Smooth muscle cell (in vitro differentiated cells): Measurements from ENCODE around the gene FIGN. TPM values are rescaled to one million over a fixed set of nuclear protein-coding genes. Genes with fewer than 3 reads are reported as not detected.

ENCODE experiments used
- DNase-seq: peaks from one replicate; lab custom pipeline; 2025; ENCODE audit not compliant: unreplicated experiment; lab: John Stamatoyannopoulos, UW
- H2AFZ ChIP-seq: fragments of 200-600 bp; sonication (generic); 2 replicates; pipeline ENCODE4 v1.6.0; 2016; ENCODE audit warnings: antibody characterized with exemption, low read depth, mild to moderate bottlenecking
- H3F3A ChIP-seq: fragments of 200-600 bp; sonication (generic); 2 replicates; pipeline ENCODE4 v1.6.0; 2017; ENCODE audit warnings: antibody characterized with exemption, low read depth
- H3K27ac ChIP-seq: fragments of 200-600 bp; sonication (generic); 2 replicates; pipeline ENCODE4 v1.5.1; 2016; ENCODE audit warnings: low read depth, mild to moderate bottlenecking
- H3K27me3 ChIP-seq: fragments of 200-600 bp; sonication (generic); 2 replicates; pipeline ENCODE4 v1.6.1; 2016; ENCODE audit warnings: low read depth, mild to moderate bottlenecking
- H3K36me3 ChIP-seq: fragments of 200-600 bp; sonication (generic); 2 replicates; pipeline ENCODE4 v1.5.1; 2016; ENCODE audit warnings: low read depth
- H3K4me1 ChIP-seq: fragments of 200-600 bp; sonication (generic); 2 replicates; pipeline ENCODE4 v1.5.1; 2016; ENCODE audit warnings: low read depth
- H3K4me2 ChIP-seq: fragments of 200-600 bp; sonication (generic); 2 replicates; pipeline ENCODE4 v1.6.0; 2016; ENCODE audit warnings: mild to moderate bottlenecking
- H3K4me3 ChIP-seq: fragments of 200-600 bp; sonication (generic); 2 replicates; pipeline ENCODE4 v1.5.1; 2016; ENCODE audit warnings: mild to moderate bottlenecking
- H3K79me2 ChIP-seq: fragments of 200-600 bp; sonication (generic); 2 replicates; pipeline ENCODE4 v1.6.0; 2016; ENCODE audit warnings: low read depth, mild to moderate bottlenecking
- H3K9ac ChIP-seq: fragments of 200-600 bp; sonication (generic); 2 replicates; pipeline ENCODE4 v1.6.0; 2016; ENCODE audit warnings: low read depth
- H3K9me3 ChIP-seq: fragments of 200-600 bp; sonication (generic); replicated peaks from 2 replicates; pipeline ENCODE4 v1.5.1; 2016; ENCODE audit warnings: low read depth
- H4K20me1 ChIP-seq: fragments of 200-600 bp; sonication (generic); 2 replicates; pipeline ENCODE4 v1.6.0; 2016; ENCODE audit warnings: low read depth
- WGBS: methylation state at CpG from one replicate; pipeline ENCODE4 v1.1.7; 2016; ENCODE audit warnings: low lambda C conversion rate; 5-methylcytosine and 5-hydroxymethylcytosine counted together
- polyA plus RNA-seq: library from polyadenylated mRNA; unstranded; fragments of >200 nt; fragmentation: Nextera tagmentation; extraction: Ambion mirVana; gene quantifications from 2 replicates; pipeline ENCODE4 v1.2.1, GENCODE V29; 2016
- total RNA-seq: library from RNA; depleted of rRNA; stranded (reverse); fragments of >200 nt; gene quantifications from 2 replicates; pipeline ENCODE4 v1.2.3, GENCODE V29; 2014
- TF ChIP-seq, protein P1 (sequence below): fragments of 200-600 bp; sonication (generic); IDR thresholded peaks from 2 replicates; pipeline ENCODE4 v1.5.1; 2017; ENCODE audit warnings: borderline replicate concordance, mild to moderate bottlenecking, antibody characterized with exemption; ENCODE audit not compliant: insufficient read depth, poor library complexity, severe bottlenecking

The FIGN gene
- total and polyA plus RNA-seq, 2 experiments from 2014 or later = 0.71 to 4.8 TPM

DNA sequence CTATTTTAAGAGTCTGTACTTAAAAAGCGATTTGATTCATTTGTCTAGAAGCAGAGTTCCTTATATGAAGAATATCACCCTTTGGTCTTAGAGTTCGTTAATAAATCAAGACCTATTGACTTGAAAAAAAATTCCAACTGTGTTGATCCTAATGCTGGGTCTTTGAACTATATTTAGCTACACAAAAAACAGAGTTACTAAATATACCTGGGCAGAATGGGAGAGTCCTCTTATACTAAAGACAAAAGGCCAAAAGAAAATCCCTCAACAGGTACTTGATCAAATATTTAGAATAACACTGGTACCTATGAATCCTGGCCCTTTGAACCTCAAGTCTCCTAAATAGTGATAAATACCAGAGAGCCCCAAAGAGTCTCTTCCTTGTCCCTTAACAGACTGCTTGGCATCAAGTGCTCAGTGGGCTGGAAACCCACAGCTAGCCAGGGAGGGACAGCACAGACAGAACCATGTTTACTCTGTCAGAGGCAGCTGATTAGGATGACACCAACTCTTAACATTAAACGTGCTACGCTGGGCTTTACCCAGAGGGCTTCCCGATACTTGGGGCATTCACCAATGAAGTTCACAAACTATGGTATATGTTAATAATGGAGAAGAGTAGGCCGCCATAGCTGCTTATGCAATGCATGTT, 95.1 kb downstream of the FIGN start:
- H3K79me2 ChIP-seq = no peaks in the 10 kb centered on the region

DNA sequence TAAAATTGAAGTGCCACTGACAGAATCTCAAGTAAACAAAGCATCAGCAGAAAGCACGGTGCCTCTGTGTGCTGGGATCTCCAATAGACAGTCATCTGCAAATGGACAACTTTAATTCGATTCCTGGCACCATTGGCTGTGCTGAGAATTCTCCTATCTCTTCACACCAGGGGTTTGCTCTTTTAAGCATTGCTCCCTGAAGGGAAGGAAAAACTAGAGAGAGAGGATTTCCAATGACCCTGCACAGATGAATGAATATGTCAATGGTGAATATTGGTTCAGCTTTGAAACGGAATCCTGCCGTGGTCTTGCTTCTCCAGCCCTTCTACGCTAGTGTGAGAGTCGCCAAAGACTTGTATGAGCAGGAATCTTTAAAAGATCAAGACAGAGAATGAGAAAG, 97.9 kb downstream of the FIGN start:
- Histone ChIP-seq H3K9me3 (no peaks in the 10 kb centered on the region), H3K9ac (no peak overlapping the region), H3K4me1 (peaks cover 21% of the 10 kb centered on the region), H3K4me2 (no peak overlapping the region), H3K79me2 (no peaks in the 10 kb centered on the region), H3K36me3 (no peaks in the 10 kb centered on the region), H3K27me3 (no peaks in the 10 kb centered on the region), H3K27ac (no peak overlapping the region), H4K20me1 (no peaks in the 10 kb centered on the region), H2AFZ (no peak overlapping the region), H3F3A (no peaks in the 10 kb centered on the region), H3K4me3 (no peak overlapping the region)
- no peak for DNase-seq
- TF ChIP-seq, protein P1, sequence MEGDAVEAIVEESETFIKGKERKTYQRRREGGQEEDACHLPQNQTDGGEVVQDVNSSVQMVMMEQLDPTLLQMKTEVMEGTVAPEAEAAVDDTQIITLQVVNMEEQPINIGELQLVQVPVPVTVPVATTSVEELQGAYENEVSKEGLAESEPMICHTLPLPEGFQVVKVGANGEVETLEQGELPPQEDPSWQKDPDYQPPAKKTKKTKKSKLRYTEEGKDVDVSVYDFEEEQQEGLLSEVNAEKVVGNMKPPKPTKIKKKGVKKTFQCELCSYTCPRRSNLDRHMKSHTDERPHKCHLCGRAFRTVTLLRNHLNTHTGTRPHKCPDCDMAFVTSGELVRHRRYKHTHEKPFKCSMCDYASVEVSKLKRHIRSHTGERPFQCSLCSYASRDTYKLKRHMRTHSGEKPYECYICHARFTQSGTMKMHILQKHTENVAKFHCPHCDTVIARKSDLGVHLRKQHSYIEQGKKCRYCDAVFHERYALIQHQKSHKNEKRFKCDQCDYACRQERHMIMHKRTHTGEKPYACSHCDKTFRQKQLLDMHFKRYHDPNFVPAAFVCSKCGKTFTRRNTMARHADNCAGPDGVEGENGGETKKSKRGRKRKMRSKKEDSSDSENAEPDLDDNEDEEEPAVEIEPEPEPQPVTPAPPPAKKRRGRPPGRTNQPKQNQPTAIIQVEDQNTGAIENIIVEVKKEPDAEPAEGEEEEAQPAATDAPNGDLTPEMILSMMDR = no peak
- 89% methylated on average over 6 of the region's 6 CpGs for WGBS

More for the DNA sequence above, 95.1 kb downstream of the FIGN start:
- H3K4me3 ChIP-seq = no peak overlapping the region
- no peaks in the 10 kb centered on the region for H3K27me3 ChIP-seq
- H4K20me1 ChIP-seq = no peaks in the 10 kb centered on the region
- H3K4me2 ChIP-seq = no peak overlapping the region
- 86% methylated on average over 6 of the region's 6 CpGs for WGBS
- no peaks in the 10 kb centered on the region for H3F3A ChIP-seq
- no peaks in the 10 kb centered on the region for H3K36me3 ChIP-seq
- no peak overlapping the region for H3K27ac ChIP-seq
- no peak overlapping the region for H2AFZ ChIP-seq
- TF ChIP-seq, protein P1 = no peak
- DNase-seq = no peak
- H3K4me1 ChIP-seq = peaks cover 31% of the 10 kb centered on the region
- no peak overlapping the region for H3K9ac ChIP-seq
- no peaks in the 10 kb centered on the region for H3K9me3 ChIP-seq

DNA sequence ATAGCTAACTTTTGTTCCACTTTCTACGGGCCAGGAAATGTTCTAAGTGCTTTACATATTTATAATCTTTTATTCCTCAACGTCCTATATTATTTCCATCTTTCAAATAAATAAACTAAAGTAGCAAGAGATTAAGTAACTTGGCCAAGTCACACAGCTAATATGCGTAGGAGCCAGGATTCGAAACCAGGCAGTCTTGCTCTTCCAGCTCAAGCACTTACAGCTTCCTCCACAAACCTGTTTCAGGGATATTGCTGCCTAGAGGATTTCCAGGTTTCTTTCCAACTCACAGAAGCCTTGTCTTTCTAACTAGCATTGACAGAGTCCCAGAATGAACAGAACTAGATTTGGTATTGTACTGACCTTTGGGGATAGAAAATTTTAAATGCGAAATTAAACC, 102.5 kb downstream of the FIGN start:
- Histone ChIP-seq H2AFZ (no peak overlapping the region), H4K20me1 (no peaks in the 10 kb centered on the region), H3K79me2 (no peaks in the 10 kb centered on the region), H3K4me1 (peaks cover 9% of the 10 kb centered on the region), H3K9ac (no peak overlapping the region), H3K4me3 (no peak overlapping the region), H3K27me3 (no peaks in the 10 kb centered on the region), H3K4me2 (no peak overlapping the region), H3K27ac (no peak overlapping the region), H3K36me3 (no peaks in the 10 kb centered on the region), H3F3A (no peaks in the 10 kb centered on the region), H3K9me3 (no peaks in the 10 kb centered on the region)
- 84% methylated on average over 5 of the region's 5 CpGs for whole genome bisulfite sequencing
- TF ChIP-seq, protein P1 = no peak
- DNase-seq = no peak

DNA sequence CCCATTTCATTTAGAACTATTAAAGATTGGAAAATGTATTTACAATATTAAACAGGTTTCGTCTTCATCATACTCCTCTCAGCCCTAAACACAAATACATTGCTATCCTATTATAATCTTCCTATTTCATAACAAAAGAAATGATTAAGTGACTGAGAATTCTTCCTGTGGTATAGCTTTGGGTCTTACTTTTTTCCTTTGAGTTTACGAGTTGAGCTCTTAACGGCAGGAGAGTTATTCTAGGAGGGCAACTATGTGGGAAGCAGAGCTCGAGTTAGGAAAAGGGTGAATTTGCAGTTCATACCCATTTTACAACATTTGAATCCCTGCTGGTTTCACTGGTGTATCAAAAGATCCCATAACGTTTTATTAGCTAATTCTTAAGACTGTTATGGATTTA, 105.0 kb downstream of the FIGN start:
- no peak overlapping the region for H3K4me2 ChIP-seq
- H3K27ac ChIP-seq = no peak overlapping the region
- no peak overlapping the region for H3K4me3 ChIP-seq
- H3F3A ChIP-seq = no peaks in the 10 kb centered on the region
- peaks cover 9% of the 10 kb centered on the region for H3K4me1 ChIP-seq
- no peaks in the 10 kb centered on the region for H4K20me1 ChIP-seq
- H2AFZ ChIP-seq = no peak overlapping the region
- no peaks in the 10 kb centered on the region for H3K36me3 ChIP-seq
- DNase-seq = no peak
- 73% methylated on average over 5 of the region's 5 CpGs for WGBS
- no peaks in the 10 kb centered on the region for H3K9me3 ChIP-seq
- no peaks in the 10 kb centered on the region for H3K27me3 ChIP-seq
- H3K9ac ChIP-seq = no peak overlapping the region
- TF ChIP-seq, protein P1 = no peak
- H3K79me2 ChIP-seq = no peaks in the 10 kb centered on the region
